Body of pancreas (tissue), 4 donors: ENCODE measurements around the gene ITLN2. TPM values are rescaled to one million over a fixed set of nuclear protein-coding genes. Genes with fewer than 3 reads are reported as not detected.
A peak's percentile ranks its signal among the peaks of the same experiment; 100 is the strongest.

Source experiments
- ATAC-seq: fragments of 150-250 bp; one replicate; pipeline ENCODE4 v1.9.1; 2016
- DNase-seq, 4 donors: peaks; one replicate each; pipeline ENCODE4 v3.0.0-alpha.2; 2019
- H3K27ac ChIP-seq, 4 donors: fragments of 200-600 bp; sonication (generic); 1 replicate in 3 of 4; 2 replicates in 1 of 4; pipeline versions ENCODE4 v1.5.1 to v1.6.1; 2016 to 2019; ENCODE audit warnings: mild to moderate bottlenecking in 1 of 4, mixed read lengths in 1 of 4, moderate library complexity in 1 of 4
- H3K27me3 ChIP-seq, 2 donors: fragments of 200-600 bp; sonication (generic); one replicate each; pipeline ENCODE4 v1.6.0; 2016; ENCODE audit warnings: mild to moderate bottlenecking in 1 of 2
- H3K36me3 ChIP-seq, 2 donors: fragments of 200-600 bp; sonication (generic); replicated peaks in 1 of 2; 2 replicates each; pipeline ENCODE4 v1.5.1; 2016; ENCODE audit warnings: low read depth in 2 of 2; ENCODE audit not compliant: insufficient read depth in 1 of 2
- H3K4me1 ChIP-seq: fragments of 200-600 bp; sonication (generic); one replicate; pipeline ENCODE4 v1.6.0; 2016
- H3K4me3 ChIP-seq, 2 donors: fragments of 200-600 bp; sonication (generic); 1 replicate in 1 of 2; 2 replicates in 1 of 2; pipeline ENCODE4 v1.5.1; 2016 to 2019
- H3K9me3 ChIP-seq, 3 donors: fragments of 200-600 bp; sonication (generic); 1 replicate in 2 of 3; 2 replicates in 1 of 3; pipeline ENCODE4 v1.5.1; 2016
- POLR2A ChIP-seq, 3 donors: fragments of 450-650 bp; IDR thresholded peaks; one replicate each; pipeline ENCODE4 v1.6.1; 2016; ENCODE audit warnings: antibody characterized with exemption in 3 of 3, mild to moderate bottlenecking in 2 of 3
- WGBS, 2 donors: methylation state at CpG; one replicate each; pipeline ENCODE4 v1.1.5; 2017; 5-methylcytosine and 5-hydroxymethylcytosine counted together
- intact Hi-C: fragments of 100-400 bp; cut with DNase I; formaldehyde crosslinking; loops from one replicate; pipeline ENCODE4 v1.15.1; 2023
- total RNA-seq, 2 donors: library from RNA; depleted of rRNA; stranded (reverse); fragments of >200 nt; gene quantifications; one replicate each; pipeline ENCODE4 v1.1.0, GENCODE V29; 2016
- TF ChIP-seq, protein P1 (sequence below), 7 experiments: fragments of 450-650 bp in 4 of 7; fragments of 200-600 bp in 3 of 7; sonication (generic) in 3 of 7; IDR thresholded peaks; one replicate each; pipeline ENCODE4 v1.5.1; 2016 to 2019; ENCODE audit warnings: antibody characterized with exemption in 7 of 7

Gene ITLN2
- total RNA-seq, 2 donors from 2014 or later: not detected

DNA sequence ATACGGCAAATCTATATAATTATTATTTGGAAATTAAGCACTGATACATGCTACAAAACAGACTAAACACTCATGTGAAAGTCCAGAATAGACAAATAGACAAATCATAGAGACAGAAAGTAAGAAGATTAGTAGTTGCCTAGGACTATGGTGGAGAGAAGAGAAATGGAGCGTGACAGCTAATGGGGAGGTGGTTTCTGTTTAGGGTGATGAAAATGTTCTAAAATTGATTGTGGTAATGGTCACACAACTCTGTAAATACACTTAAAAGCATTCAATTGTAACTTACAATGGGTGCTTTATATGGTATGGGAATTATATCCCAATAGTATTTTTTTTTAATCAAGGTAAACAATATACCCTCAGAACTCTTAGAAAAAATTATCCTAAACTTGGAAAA is 20.4 kb upstream of the ITLN2 start:
- no peak for TF ChIP-seq POLR2A (IDR thresholded peaks at IDR 0.05)
- TF ChIP-seq, protein P1, sequence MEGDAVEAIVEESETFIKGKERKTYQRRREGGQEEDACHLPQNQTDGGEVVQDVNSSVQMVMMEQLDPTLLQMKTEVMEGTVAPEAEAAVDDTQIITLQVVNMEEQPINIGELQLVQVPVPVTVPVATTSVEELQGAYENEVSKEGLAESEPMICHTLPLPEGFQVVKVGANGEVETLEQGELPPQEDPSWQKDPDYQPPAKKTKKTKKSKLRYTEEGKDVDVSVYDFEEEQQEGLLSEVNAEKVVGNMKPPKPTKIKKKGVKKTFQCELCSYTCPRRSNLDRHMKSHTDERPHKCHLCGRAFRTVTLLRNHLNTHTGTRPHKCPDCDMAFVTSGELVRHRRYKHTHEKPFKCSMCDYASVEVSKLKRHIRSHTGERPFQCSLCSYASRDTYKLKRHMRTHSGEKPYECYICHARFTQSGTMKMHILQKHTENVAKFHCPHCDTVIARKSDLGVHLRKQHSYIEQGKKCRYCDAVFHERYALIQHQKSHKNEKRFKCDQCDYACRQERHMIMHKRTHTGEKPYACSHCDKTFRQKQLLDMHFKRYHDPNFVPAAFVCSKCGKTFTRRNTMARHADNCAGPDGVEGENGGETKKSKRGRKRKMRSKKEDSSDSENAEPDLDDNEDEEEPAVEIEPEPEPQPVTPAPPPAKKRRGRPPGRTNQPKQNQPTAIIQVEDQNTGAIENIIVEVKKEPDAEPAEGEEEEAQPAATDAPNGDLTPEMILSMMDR (IDR thresholded peaks at IDR 0.05): no peak
- H3K4me1 ChIP-seq: peaks cover 9% of the 10 kb centered on the region
- ATAC-seq (no peak), DNase-seq (no peak)
- H3K27ac ChIP-seq: no peak overlapping the region
- H3K27me3 ChIP-seq: no peaks in the 10 kb centered on the region
- no peaks in the 10 kb centered on the region for H3K36me3 ChIP-seq
- WGBS, 2 donors: 98% methylated on average over 2 of the region's 2 CpGs
- intact Hi-C loops: no loop called here
- H3K9me3 ChIP-seq: no peaks in the 10 kb centered on the region
- H3K4me3 ChIP-seq: no peak overlapping the region

DNA sequence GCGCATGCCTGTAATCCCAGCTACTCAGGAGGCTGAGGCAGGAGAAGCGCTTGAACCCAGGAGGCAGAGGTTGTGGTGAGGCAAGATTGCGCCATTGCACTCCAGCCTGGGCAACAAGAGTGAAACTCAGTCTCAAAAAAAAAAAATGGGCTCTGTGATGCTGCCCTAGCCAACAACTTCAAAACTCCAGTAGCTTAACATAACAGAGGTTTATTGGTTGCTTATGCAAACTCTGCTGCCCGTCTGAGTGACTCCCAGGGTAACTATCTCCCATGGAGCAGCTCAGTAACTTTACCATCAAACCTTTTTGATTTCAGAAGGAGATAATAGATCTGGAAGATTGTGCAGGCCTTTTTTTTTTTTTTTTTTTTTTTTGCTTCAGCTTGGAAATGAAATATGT is 18.9 kb upstream of the ITLN2 start:
- Histone ChIP-seq H3K4me3 (no peak overlapping the region), H3K27ac (no peak overlapping the region), H3K9me3 (no peaks in the 10 kb centered on the region), H3K27me3 (no peaks in the 10 kb centered on the region), H3K36me3 (no peaks in the 10 kb centered on the region), H3K4me1 (peaks cover 6% of the 10 kb centered on the region)
- WGBS, 2 donors: 93 to 95% methylated on average over 4 of the region's 4 CpGs
- ATAC-seq (no peak), DNase-seq (no peak)
- TF ChIP-seq, protein P1 (IDR thresholded peaks at IDR 0.05): no peak
- no peak for TF ChIP-seq POLR2A (IDR thresholded peaks at IDR 0.05)
- intact Hi-C loops: no loop called here

GRCh38 chr1:160972939-160973338 is 18.3 kb upstream of the ITLN2 start:
- no peak for TF ChIP-seq POLR2A (IDR thresholded peaks at IDR 0.05)
- TF ChIP-seq, protein P1 (IDR thresholded peaks at IDR 0.05): peak in 1 of 7 experiments; percentile 15
- Histone ChIP-seq H3K27ac (no peak overlapping the region), H3K9me3 (no peaks in the 10 kb centered on the region), H3K4me3 (no peak overlapping the region), H3K27me3 (no peaks in the 10 kb centered on the region), H3K36me3 (no peaks in the 10 kb centered on the region), H3K4me1 (peaks cover under 1% of the 10 kb centered on the region)
- ATAC-seq (no peak), DNase-seq (peak in 3 of 4 donors; percentile 30 to 37 (median 33))
- WGBS, 2 donors: 19% methylated on average over 3 of the region's 3 CpGs
- intact Hi-C loops: no loop called here

DNA sequence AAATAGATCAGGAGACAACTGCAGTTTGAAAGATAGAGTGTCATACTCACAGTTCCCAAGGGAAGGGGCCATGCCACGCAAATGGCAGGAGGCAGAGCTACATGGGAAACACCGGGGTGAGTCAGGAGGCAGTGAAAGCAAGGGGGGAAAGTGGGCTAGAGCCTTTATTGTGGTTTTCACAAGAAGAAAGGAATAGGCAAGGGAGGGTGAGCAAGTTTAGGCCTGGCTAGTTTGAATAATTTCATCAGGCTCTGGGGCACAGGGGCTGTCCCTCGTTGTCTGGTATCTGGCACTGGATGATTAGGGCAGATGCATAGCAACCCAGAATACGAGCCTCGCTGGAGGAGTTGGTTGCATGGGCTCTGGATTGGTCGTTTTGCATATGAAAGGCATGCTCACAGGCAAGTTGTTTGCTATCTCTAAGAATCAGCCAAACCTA is 17.0 kb upstream of the ITLN2 start:
- 59 to 62% methylated on average over 6 of the region's 6 CpGs for WGBS, 2 donors
- Histone ChIP-seq H3K4me3 (no peak overlapping the region), H3K27ac (no peak overlapping the region), H3K9me3 (no peaks in the 10 kb centered on the region), H3K27me3 (no peaks in the 10 kb centered on the region), H3K4me1 (no peaks in the 10 kb centered on the region), H3K36me3 (no peaks in the 10 kb centered on the region)
- TF ChIP-seq POLR2A (IDR thresholded peaks at IDR 0.05): no peak
- TF ChIP-seq, protein P1 (IDR thresholded peaks at IDR 0.05): no peak
- ATAC-seq (no peak), DNase-seq (no peak)
- intact Hi-C loops: no loop called here

- intact Hi-C loops: no loop called here
- WGBS, 2 donors: 32 to 43% methylated on average over 4 of the region's 4 CpGs
Observed at GRCh38 chr1:160963521-160963920, 8.9 kb upstream of the ITLN2 start.

More at GRCh38 chr1:160963521-160963920, 8.9 kb upstream of the ITLN2 start:
- DNase-seq (no peak), ATAC-seq (no peak)
- Histone ChIP-seq H3K36me3 (no peaks in the 10 kb centered on the region), H3K9me3 (no peaks in the 10 kb centered on the region), H3K27me3 (no peaks in the 10 kb centered on the region), H3K27ac (no peak overlapping the region), H3K4me1 (no peaks in the 10 kb centered on the region), H3K4me3 (no peak overlapping the region)
- TF ChIP-seq, protein P1 (IDR thresholded peaks at IDR 0.05): no peak
- TF ChIP-seq POLR2A (IDR thresholded peaks at IDR 0.05): no peak
